Adrenal gland (tissue), 5 donors: ENCODE measurements around the gene LBP.

Source experiments
- CTCF ChIP-seq, 6 experiments: fragments of 450-650 bp in 4 of 6; fragments of 200-600 bp in 2 of 6; sonication (generic) in 1 of 6; IDR thresholded peaks; 1 replicate in 5 of 6; 2 replicates in 1 of 6; pipeline versions ENCODE4 v1.5.1 to v1.8.0; 2016 to 2021; ENCODE audit warnings: antibody characterized with exemption in 6 of 6, mild to moderate bottlenecking in 2 of 6, moderate library complexity in 1 of 6
- POLR2A ChIP-seq, 2 donors: fragments of 450-650 bp; IDR thresholded peaks; one replicate each; pipeline ENCODE4 v1.6.1; 2017; ENCODE audit warnings: antibody characterized with exemption in 2 of 2, mild to moderate bottlenecking in 2 of 2, moderate library complexity in 1 of 2
- donor health status: DM: no; HTN: no; CAD: no.

GRCh38 chr20:38344107-38344701 is 2.1 kb upstream of the LBP start:
- no peak for TF ChIP-seq CTCF (IDR thresholded peaks at IDR 0.05)
- TF ChIP-seq POLR2A (IDR thresholded peaks at IDR 0.05) = no peak
